Parathyroid adenoma (tissue), 2 donors: ENCODE results near the gene LGALS7.

Experiments used
- H2AFZ ChIP-seq: fragments of 300-600 bp; sonication (generic); one replicate; pipeline ENCODE4 v1.7.0; 2017; ENCODE audit warnings: antibody characterized with exemption, mild to moderate bottlenecking
- H3K27ac ChIP-seq: fragments of 300-600 bp; sonication (generic); one replicate; pipeline ENCODE4 v1.7.0; 2017
- H3K27me3 ChIP-seq: fragments of 300-600 bp; sonication (generic); one replicate; pipeline ENCODE4 v1.7.0; 2017; ENCODE audit warnings: low read length; ENCODE audit not compliant: control insufficient read depth, insufficient read depth
- H3K36me3 ChIP-seq: fragments of 300-600 bp; sonication (generic); one replicate; pipeline ENCODE4 v1.7.0; 2017; ENCODE audit warnings: low read length; ENCODE audit not compliant: control insufficient read depth, insufficient read depth
- H3K4me1 ChIP-seq: fragments of 300-600 bp; sonication (generic); one replicate; pipeline ENCODE4 v1.7.0; 2017; ENCODE audit warnings: control low read depth
- H3K4me2 ChIP-seq: fragments of 300-600 bp; sonication (generic); one replicate; pipeline ENCODE4 v1.7.0; 2017; ENCODE audit warnings: low read length
- H3K4me3 ChIP-seq: fragments of 300-600 bp; sonication (generic); one replicate; pipeline ENCODE4 v1.7.0; 2017; ENCODE audit warnings: low read depth, low read length
- H3K79me2 ChIP-seq: fragments of 300-600 bp; sonication (generic); one replicate; pipeline ENCODE4 v1.7.0; 2017; ENCODE audit warnings: control low read depth
- H3K9ac ChIP-seq: fragments of 300-600 bp; sonication (generic); one replicate; pipeline ENCODE4 v1.7.0; 2017; ENCODE audit warnings: mild to moderate bottlenecking
- H3K9me3 ChIP-seq: fragments of 300-600 bp; sonication (generic); one replicate; pipeline ENCODE4 v1.7.0; 2017; ENCODE audit warnings: low read length; ENCODE audit not compliant: control insufficient read depth
- TF ChIP-seq, protein P1 (sequence below): fragments of 300-600 bp; sonication (generic); IDR thresholded peaks from one replicate; pipeline ENCODE4 v1.7.0; 2017; ENCODE audit warnings: antibody characterized with exemption, mild to moderate bottlenecking
- donor health status: primary hyperparathyroidism.

The LGALS7 gene

GRCh38 chr19:38731654-38732301 is 41.5 kb downstream of the LGALS7 start:
- Histone ChIP-seq H3K4me3 (no peak overlapping the region), H3K9me3 (no peaks in the 10 kb centered on the region), H3K36me3 (no peaks in the 10 kb centered on the region), H3K27ac (peak overlapping the region; percentile 52), H3K27me3 (no peaks in the 10 kb centered on the region), H3K4me1 (peaks cover 7% of the 10 kb centered on the region), H3K9ac (no peak overlapping the region), H2AFZ (no peak overlapping the region), H3K79me2 (no peaks in the 10 kb centered on the region), H3K4me2 (no peak overlapping the region)
- TF ChIP-seq, protein P1, sequence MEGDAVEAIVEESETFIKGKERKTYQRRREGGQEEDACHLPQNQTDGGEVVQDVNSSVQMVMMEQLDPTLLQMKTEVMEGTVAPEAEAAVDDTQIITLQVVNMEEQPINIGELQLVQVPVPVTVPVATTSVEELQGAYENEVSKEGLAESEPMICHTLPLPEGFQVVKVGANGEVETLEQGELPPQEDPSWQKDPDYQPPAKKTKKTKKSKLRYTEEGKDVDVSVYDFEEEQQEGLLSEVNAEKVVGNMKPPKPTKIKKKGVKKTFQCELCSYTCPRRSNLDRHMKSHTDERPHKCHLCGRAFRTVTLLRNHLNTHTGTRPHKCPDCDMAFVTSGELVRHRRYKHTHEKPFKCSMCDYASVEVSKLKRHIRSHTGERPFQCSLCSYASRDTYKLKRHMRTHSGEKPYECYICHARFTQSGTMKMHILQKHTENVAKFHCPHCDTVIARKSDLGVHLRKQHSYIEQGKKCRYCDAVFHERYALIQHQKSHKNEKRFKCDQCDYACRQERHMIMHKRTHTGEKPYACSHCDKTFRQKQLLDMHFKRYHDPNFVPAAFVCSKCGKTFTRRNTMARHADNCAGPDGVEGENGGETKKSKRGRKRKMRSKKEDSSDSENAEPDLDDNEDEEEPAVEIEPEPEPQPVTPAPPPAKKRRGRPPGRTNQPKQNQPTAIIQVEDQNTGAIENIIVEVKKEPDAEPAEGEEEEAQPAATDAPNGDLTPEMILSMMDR, result no peak

- no peak overlapping the region for H3K4me3 ChIP-seq
- peak overlapping the region; percentile 52 for H3K27ac ChIP-seq
- H3K9ac ChIP-seq, result no peak overlapping the region
- peaks cover 11% of the 10 kb centered on the region for H3K4me1 ChIP-seq
- no peak overlapping the region for H2AFZ ChIP-seq
- no peak overlapping the region for H3K4me2 ChIP-seq
- no peaks in the 10 kb centered on the region for H3K9me3 ChIP-seq
- TF ChIP-seq, protein P1, result no peak
- H3K36me3 ChIP-seq, result no peaks in the 10 kb centered on the region
- no peaks in the 10 kb centered on the region for H3K27me3 ChIP-seq
- H3K79me2 ChIP-seq, result peaks cover 3% of the 10 kb centered on the region
Observed at GRCh38 chr19:38730731-38731589, 42.4 kb downstream of the LGALS7 start.

- no peak overlapping the region for H3K9ac ChIP-seq
- H3K27me3 ChIP-seq, result no peaks in the 10 kb centered on the region
- H3K4me1 ChIP-seq, result peaks cover 11% of the 10 kb centered on the region
- H3K9me3 ChIP-seq, result no peaks in the 10 kb centered on the region
- H3K79me2 ChIP-seq, result peaks cover 3% of the 10 kb centered on the region
- H3K4me3 ChIP-seq, result no peak overlapping the region
- H3K36me3 ChIP-seq, result no peaks in the 10 kb centered on the region
- TF ChIP-seq, protein P1, result no peak
- H3K27ac ChIP-seq, result no peak overlapping the region
- no peak overlapping the region for H3K4me2 ChIP-seq
- no peak overlapping the region for H2AFZ ChIP-seq
Observed at GRCh38 chr19:38730470-38730730, 42.9 kb downstream of the LGALS7 start.

DNA sequence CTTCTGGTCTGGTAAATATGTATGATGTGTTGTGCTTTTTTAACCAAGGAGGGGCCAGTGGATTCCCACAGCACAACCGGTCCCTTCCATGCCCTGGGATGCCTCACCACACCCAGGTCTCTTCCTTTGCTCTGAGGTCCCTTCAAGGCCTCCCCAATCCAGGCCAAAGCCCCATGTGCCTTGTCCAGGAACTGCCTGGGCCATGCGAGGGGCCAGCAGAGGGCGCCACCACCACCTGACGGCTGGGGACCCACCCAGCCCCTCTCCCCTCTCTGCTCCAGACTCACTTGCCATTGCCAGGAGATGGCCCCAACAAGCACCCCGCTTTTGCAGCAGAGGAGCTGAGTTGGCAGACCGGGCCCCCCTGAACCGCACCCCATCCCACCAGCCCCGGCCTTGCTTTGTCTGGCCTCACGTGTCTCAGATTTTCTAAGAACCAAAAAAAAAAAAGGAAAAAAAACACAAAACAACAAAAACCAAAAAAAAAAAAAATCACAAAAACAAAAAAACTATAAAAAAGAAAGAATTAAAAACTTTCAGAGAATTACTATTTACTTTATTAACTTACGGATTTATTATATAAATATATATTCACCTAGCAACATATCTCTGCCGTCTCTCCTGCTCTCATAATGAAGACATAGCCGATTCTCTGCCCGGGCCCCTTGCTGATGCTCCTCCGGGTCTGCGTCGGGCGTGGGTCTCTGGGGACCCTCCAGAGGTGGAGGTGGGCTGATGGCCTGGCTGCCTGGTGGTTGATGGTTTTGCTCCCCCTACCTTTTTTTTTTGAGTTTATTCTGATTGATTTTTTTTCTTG is 43.5 kb downstream of the LGALS7 start:
- Histone ChIP-seq H3K4me3 (no peak overlapping the region), H2AFZ (no peak overlapping the region), H3K36me3 (no peaks in the 10 kb centered on the region), H3K9me3 (no peaks in the 10 kb centered on the region), H3K27ac (peak overlapping the region; percentile 4), H3K27me3 (no peaks in the 10 kb centered on the region), H3K4me1 (peaks cover 10% of the 10 kb centered on the region), H3K9ac (no peak overlapping the region), H3K4me2 (no peak overlapping the region), H3K79me2 (peaks cover 3% of the 10 kb centered on the region)
- TF ChIP-seq, protein P1, result peak; percentile 87
